GM21367 (cell line): ENCODE results near the gene CRBN.

Source experiments
- ATAC-seq: cut with Tn5 transposase; IDR thresholded peaks from one replicate; pipeline ENCODE4 v1.9.1; 2021; ENCODE audit not compliant: unreplicated experiment

Gene CRBN

GRCh38 chr3:3179407-3180094 lies at the start of gene CRBN:
Gene CRBN, minus strand, starts transcription at chr3:3179691. Its CDS starts 4 bp downstream, at chr3:3179687.
- ATAC-seq = peak; percentile 99

GRCh38 chr3:3227640-3228039 lies 48.1 kb upstream of the CRBN start:
- no peak for ATAC-seq

- no peak for ATAC-seq
Measured at GRCh38 chr3:3221528-3221927, 42.0 kb upstream of the CRBN start.

GRCh38 chr3:3216401-3216800 lies 36.9 kb upstream of the CRBN start:
- no peak for ATAC-seq

GRCh38 chr3:3212781-3213440 lies 33.4 kb upstream of the CRBN start:
- no peak for ATAC-seq

GRCh38 chr3:3209714-3210113 lies 30.2 kb upstream of the CRBN start:
- no peak for ATAC-seq

- ATAC-seq = no peak
Measured at GRCh38 chr3:3209057-3209456, 29.6 kb upstream of the CRBN start.

GRCh38 chr3:3201611-3202010 lies 22.1 kb upstream of the CRBN start:
- peak; percentile 94 for ATAC-seq

GRCh38 chr3:3200632-3201212 lies 21.2 kb upstream of the CRBN start:
- peak; percentile 56 for ATAC-seq

GRCh38 chr3:3199306-3199705 lies 19.8 kb upstream of the CRBN start:
- no peak for ATAC-seq

- ATAC-seq = no peak
Measured at GRCh38 chr3:3196148-3196861, 16.8 kb upstream of the CRBN start.

- no peak for ATAC-seq
Measured at GRCh38 chr3:3194861-3195260, 15.4 kb upstream of the CRBN start.

GRCh38 chr3:3192286-3192675 lies 12.8 kb upstream of the CRBN start:
- ATAC-seq = no peak

GRCh38 chr3:3191675-3192285 lies 12.3 kb upstream of the CRBN start:
- no peak for ATAC-seq

- no peak for ATAC-seq
Measured at GRCh38 chr3:3189961-3190360, 10.5 kb upstream of the CRBN start.

GRCh38 chr3:3189102-3189727 lies 9.7 kb upstream of the CRBN start:
- ATAC-seq = no peak

- no peak for ATAC-seq
Measured at GRCh38 chr3:3184876-3185275, 5.4 kb upstream of the CRBN start.

GRCh38 chr3:3180456-3180855 lies 965 bp upstream of the CRBN start:
- no peak for ATAC-seq

- no peak for ATAC-seq
Measured at GRCh38 chr3:3178498-3179328, 778 bp downstream of the CRBN start.
